Epithelial cell of esophagus (primary cell): ENCODE results near the gene MROH2B.

Experiments
- DNase-seq: peaks from one replicate; pipeline ENCODE4 v3.0.0; 2010; ENCODE audit warnings: low read depth
- H3K4me3 ChIP-seq: 2 replicates; pipeline ENCODE4 v1.5.1; 2011; ENCODE audit warnings: mild to moderate bottlenecking, low read length, control low read depth
- TF ChIP-seq, protein P1 (sequence below): IDR thresholded peaks from 2 replicates; pipeline ENCODE4 v1.5.1; 2011; ENCODE audit warnings: low read depth, mild to moderate bottlenecking, low read length, control low read depth, inconsistent platforms; ENCODE audit not compliant: insufficient read depth; ENCODE audit errors: missing control alignments

The MROH2B gene

DNA sequence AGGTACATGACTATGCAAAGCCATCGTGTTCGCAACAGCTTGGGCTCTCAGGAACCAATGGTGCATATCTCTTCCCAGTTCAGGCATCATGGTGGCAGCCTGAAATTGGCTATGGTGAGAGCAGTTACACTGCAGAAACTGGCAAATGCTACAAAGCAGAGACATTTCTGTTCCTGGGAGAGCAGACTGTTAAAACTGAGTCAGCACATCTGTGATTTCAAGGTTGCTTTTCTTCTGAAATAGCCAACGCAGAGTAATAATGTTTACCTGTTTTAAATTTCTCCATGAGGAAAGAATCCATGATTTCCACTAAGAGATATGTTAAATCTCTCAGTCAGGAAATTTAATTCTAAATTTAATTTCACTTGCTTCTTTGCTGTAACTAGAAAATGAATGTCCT is 114.1 kb downstream of the MROH2B start:
- no peak for DNase-seq
- H3K4me3 ChIP-seq = no peak overlapping the region
- TF ChIP-seq, protein P1, sequence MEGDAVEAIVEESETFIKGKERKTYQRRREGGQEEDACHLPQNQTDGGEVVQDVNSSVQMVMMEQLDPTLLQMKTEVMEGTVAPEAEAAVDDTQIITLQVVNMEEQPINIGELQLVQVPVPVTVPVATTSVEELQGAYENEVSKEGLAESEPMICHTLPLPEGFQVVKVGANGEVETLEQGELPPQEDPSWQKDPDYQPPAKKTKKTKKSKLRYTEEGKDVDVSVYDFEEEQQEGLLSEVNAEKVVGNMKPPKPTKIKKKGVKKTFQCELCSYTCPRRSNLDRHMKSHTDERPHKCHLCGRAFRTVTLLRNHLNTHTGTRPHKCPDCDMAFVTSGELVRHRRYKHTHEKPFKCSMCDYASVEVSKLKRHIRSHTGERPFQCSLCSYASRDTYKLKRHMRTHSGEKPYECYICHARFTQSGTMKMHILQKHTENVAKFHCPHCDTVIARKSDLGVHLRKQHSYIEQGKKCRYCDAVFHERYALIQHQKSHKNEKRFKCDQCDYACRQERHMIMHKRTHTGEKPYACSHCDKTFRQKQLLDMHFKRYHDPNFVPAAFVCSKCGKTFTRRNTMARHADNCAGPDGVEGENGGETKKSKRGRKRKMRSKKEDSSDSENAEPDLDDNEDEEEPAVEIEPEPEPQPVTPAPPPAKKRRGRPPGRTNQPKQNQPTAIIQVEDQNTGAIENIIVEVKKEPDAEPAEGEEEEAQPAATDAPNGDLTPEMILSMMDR = no peak

DNA sequence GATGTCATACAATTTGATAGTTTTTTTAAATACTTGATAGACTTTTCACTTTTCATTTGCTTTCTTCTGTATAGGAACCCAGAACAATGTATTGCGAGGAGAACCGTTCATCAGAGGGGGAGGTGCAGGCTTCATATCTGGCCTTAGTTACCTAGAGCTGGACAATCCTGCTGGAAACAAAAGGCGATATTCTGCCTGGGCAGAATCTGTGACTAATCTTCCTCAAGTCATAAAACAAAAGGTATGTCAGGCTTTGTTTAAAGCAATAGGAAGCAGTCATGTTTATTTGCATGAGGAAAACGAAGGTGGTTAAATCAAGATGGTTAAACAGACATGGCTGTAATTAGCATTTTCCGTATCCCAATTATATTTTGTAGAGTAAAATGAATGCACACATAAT is 115.8 kb downstream of the MROH2B start:
- TF ChIP-seq, protein P1 = no peak
- no peak overlapping the region for H3K4me3 ChIP-seq
- peak; percentile 27 for DNase-seq
